Measurements from ENCODE around the gene IL1RAPL2. TPM values are rescaled to one million over a fixed set of nuclear protein-coding genes. Genes with fewer than 3 reads are reported as not detected.

Gene IL1RAPL2
- polyA plus RNA-seq, 1 experiment: not detected

GRCh38 chrX:105464618-105465017, 898.6 kb downstream of the IL1RAPL2 start:
- ChIA-PET CTCF (no interaction called here), POLR2A (no interaction called here)
- DNase-seq (ENCODE audit: low read depth): no peak
- TF ChIP-seq, protein P1, sequence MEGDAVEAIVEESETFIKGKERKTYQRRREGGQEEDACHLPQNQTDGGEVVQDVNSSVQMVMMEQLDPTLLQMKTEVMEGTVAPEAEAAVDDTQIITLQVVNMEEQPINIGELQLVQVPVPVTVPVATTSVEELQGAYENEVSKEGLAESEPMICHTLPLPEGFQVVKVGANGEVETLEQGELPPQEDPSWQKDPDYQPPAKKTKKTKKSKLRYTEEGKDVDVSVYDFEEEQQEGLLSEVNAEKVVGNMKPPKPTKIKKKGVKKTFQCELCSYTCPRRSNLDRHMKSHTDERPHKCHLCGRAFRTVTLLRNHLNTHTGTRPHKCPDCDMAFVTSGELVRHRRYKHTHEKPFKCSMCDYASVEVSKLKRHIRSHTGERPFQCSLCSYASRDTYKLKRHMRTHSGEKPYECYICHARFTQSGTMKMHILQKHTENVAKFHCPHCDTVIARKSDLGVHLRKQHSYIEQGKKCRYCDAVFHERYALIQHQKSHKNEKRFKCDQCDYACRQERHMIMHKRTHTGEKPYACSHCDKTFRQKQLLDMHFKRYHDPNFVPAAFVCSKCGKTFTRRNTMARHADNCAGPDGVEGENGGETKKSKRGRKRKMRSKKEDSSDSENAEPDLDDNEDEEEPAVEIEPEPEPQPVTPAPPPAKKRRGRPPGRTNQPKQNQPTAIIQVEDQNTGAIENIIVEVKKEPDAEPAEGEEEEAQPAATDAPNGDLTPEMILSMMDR (IDR thresholded peaks at IDR 0.05; ENCODE audit: insufficient read depth, low read depth, low read length): no peak
- Histone ChIP-seq H3K36me3 (ENCODE audit: control insufficient read depth, insufficient read depth, low read length) (no peaks in the 10 kb centered on the region), H3K27me3 (ENCODE audit: control insufficient read depth, insufficient read depth, low read length) (no peaks in the 10 kb centered on the region), H3K4me3 (ENCODE audit: low read depth, low read length) (no peak overlapping the region)

DNA sequence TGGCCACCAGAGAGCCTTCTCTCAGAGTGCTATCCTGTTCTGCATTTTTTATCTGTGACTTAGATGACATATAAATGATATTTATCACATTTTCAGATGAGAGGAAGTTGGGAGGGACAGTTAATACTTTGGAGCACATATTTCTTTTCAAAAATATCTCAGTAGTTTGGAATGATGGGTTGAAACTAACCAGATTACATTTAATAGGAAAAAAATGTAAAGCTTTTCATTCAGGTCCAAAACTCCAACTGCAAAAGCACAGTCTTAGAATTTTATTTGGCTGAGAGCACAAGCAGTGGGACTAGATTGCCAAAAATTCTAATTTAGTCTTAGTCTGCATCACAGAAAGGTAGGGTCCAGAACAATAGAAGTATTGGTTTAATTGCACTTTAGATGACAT, 902.7 kb downstream of the IL1RAPL2 start:
- Histone ChIP-seq H3K4me3 (ENCODE audit: low read depth, low read length) (no peak overlapping the region), H3K36me3 (ENCODE audit: control insufficient read depth, insufficient read depth, low read length) (no peaks in the 10 kb centered on the region), H3K27me3 (ENCODE audit: control insufficient read depth, insufficient read depth, low read length) (no peaks in the 10 kb centered on the region)
- TF ChIP-seq, protein P1 (IDR thresholded peaks at IDR 0.05; ENCODE audit: insufficient read depth, low read depth, low read length): no peak
- CTCF ChIA-PET: no interaction called here
- no peak for DNase-seq (ENCODE audit: low read depth)
- POLR2A ChIA-PET: no interaction called here

- TF ChIP-seq, protein P1 (IDR thresholded peaks at IDR 0.05; ENCODE audit: insufficient read depth, low read depth, low read length): no peak
- ChIA-PET POLR2A (no interaction called here), CTCF (no interaction called here)
- Histone ChIP-seq H3K36me3 (ENCODE audit: control insufficient read depth, insufficient read depth, low read length) (no peaks in the 10 kb centered on the region), H3K27me3 (ENCODE audit: control insufficient read depth, insufficient read depth, low read length) (no peaks in the 10 kb centered on the region), H3K4me3 (ENCODE audit: low read depth, low read length) (no peak overlapping the region)
- DNase-seq (ENCODE audit: low read depth): no peak
Measured at GRCh38 chrX:105471597-105471996, 905.6 kb downstream of the IL1RAPL2 start.

- ChIA-PET POLR2A (no interaction called here), CTCF (no interaction called here)
- H3K4me3 ChIP-seq (ENCODE audit: low read depth, low read length): no peak overlapping the region
- H3K36me3 ChIP-seq (ENCODE audit: control insufficient read depth, insufficient read depth, low read length): no peaks in the 10 kb centered on the region
- DNase-seq (ENCODE audit: low read depth): no peak
- H3K27me3 ChIP-seq (ENCODE audit: control insufficient read depth, insufficient read depth, low read length): no peaks in the 10 kb centered on the region
- TF ChIP-seq, protein P1 (IDR thresholded peaks at IDR 0.05; ENCODE audit: insufficient read depth, low read depth, low read length): no peak
Measured at GRCh38 chrX:105475801-105476200, 909.8 kb downstream of the IL1RAPL2 start.

- DNase-seq (ENCODE audit: low read depth): no peak
- ChIA-PET POLR2A (interaction anchor here (0.6 kb wide), 1 partner anchor 1875 kb away, joined by 3 read pairs; no protein-coding TSS in a partner anchor), CTCF (no interaction called here)
Measured at GRCh38 chrX:105477351-105477750, 911.4 kb downstream of the IL1RAPL2 start.

More at GRCh38 chrX:105477351-105477750, 911.4 kb downstream of the IL1RAPL2 start:
- H3K27me3 ChIP-seq (ENCODE audit: control insufficient read depth, insufficient read depth, low read length): no peaks in the 10 kb centered on the region
- no peaks in the 10 kb centered on the region for H3K36me3 ChIP-seq (ENCODE audit: control insufficient read depth, insufficient read depth, low read length)
- no peak overlapping the region for H3K4me3 ChIP-seq (ENCODE audit: low read depth, low read length)
- TF ChIP-seq, protein P1 (IDR thresholded peaks at IDR 0.05; ENCODE audit: insufficient read depth, low read depth, low read length): no peak

Data from BJ (cell line).